ENCODE measurements around the gene GBF1.

DNA sequence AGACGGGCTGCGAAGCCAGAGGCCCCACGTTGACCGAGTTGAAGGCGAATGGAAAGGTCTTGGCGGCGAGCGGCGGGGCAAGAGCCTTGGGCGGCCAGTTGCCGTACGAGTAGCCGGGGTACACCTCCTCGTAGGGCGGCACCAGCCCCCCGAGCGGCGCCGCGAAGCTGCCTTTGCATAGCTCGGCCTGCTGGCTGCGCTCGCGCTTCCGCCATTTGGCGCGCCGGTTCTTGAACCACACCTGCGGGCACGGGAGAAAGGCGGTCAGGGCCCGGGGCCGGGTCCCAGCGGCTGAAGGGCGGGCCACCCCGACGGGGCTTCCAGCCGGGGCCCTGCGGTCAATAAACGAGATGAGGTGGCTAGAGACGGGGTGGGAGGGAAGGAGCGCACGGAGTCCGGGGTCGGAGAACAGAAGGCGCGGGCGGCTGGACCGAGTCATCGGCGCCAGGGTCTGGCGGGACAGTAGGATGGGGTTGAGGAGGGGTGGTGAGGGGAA, 14.4 kb upstream of the GBF1 start:
- no peak for TF ChIP-seq POLR2A (IDR thresholded peaks at IDR 0.05)
- TF ChIP-seq, protein P1, sequence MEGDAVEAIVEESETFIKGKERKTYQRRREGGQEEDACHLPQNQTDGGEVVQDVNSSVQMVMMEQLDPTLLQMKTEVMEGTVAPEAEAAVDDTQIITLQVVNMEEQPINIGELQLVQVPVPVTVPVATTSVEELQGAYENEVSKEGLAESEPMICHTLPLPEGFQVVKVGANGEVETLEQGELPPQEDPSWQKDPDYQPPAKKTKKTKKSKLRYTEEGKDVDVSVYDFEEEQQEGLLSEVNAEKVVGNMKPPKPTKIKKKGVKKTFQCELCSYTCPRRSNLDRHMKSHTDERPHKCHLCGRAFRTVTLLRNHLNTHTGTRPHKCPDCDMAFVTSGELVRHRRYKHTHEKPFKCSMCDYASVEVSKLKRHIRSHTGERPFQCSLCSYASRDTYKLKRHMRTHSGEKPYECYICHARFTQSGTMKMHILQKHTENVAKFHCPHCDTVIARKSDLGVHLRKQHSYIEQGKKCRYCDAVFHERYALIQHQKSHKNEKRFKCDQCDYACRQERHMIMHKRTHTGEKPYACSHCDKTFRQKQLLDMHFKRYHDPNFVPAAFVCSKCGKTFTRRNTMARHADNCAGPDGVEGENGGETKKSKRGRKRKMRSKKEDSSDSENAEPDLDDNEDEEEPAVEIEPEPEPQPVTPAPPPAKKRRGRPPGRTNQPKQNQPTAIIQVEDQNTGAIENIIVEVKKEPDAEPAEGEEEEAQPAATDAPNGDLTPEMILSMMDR (IDR thresholded peaks at IDR 0.05), result peak in 6 of 12 donors; percentile 14 to 45 (median 24)
